ENCODE data around the gene SPTAN1. TPM values are rescaled to one million over a fixed set of nuclear protein-coding genes. Genes with fewer than 3 reads are reported as not detected.

SPTAN1 gene
- total RNA-seq, 1 donor from 2014 or later, result 213 TPM

DNA sequence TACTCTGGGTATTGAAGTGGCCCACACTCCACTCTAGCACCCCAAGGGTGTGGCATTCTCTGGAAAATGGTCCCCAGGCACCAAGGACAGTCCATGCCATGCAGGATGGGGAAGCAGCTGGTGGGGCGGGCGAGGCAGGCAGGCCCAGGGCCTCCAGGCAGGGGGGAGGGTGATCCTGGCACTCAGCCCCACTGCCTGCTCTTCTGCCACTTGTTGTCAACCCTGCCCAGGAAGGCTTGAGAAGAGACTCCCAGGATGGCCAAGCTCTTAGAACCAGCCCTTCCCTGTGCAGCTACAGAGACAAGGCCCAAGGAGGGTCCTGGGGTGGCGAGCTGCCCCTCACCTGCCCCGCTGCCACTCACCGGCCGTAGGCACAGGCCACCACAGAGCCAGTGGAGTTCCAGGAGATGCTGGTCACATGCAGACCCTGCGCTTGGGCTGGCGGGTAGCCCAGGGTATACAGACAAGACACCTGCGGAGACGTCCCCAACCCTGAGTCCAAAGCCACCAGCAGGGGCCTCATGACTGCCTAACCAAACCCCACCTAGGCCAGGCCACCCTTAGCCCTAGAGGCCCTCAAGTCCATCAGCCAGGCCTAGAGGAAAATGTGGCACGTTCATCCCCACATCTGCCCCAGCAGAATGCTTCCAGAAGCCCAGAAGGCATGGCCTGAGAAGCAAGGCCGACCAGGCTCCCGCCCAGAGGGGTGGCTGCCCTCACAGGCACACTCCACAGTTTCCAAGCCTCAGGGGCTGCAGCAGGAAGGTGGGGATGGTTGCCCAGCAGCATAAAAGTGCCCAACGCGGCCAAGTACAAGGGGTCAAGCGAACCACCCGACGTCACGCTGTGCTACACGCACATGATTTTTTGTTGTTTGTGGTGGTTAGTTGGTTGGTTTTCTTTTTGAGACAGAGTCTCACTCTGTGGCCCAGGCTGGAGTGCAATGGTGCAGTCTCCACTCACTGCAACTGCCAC, 84.5 kb downstream of the SPTAN1 start:
- DNase-seq (ENCODE audit: low read depth), result no peak
- TF ChIP-seq CTCF (IDR thresholded peaks at IDR 0.05; ENCODE audit: insufficient read depth, low read length, poor library complexity, severe bottlenecking), result no peak
- peaks cover 5% of the 10 kb centered on the region for H3K36me3 ChIP-seq (ENCODE audit: control insufficient read depth, insufficient read depth, low read length)
- H3K4me3 ChIP-seq (ENCODE audit: low read depth, low read length), result no peak overlapping the region
- no peaks in the 10 kb centered on the region for H3K27me3 ChIP-seq (ENCODE audit: control insufficient read depth, insufficient read depth, low read length)

DNA sequence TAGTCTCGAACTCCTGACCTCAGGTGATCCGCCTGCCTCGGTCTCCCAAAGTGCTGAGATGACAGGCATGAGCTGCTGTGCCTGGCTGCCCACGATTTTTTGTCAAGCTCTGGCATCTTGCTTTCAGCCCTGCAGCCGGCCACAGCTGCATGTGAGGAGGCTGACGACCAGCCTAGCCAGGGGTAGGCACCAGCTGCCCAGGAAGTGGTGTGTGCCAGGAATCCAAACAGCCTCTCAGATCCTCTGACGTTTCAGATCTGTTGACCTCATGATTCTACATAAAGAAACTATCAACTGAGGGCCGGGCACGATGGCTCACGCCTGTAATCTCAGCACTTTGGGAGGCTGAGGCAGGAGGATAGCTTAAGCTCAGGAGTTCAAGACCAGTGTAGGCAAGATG, 85.3 kb downstream of the SPTAN1 start:
- Histone ChIP-seq H3K27me3 (ENCODE audit: control insufficient read depth, insufficient read depth, low read length) (no peaks in the 10 kb centered on the region), H3K36me3 (ENCODE audit: control insufficient read depth, insufficient read depth, low read length) (peaks cover 2% of the 10 kb centered on the region), H3K4me3 (ENCODE audit: low read depth, low read length) (no peak overlapping the region)
- no peak for TF ChIP-seq CTCF (IDR thresholded peaks at IDR 0.05; ENCODE audit: insufficient read depth, low read length, poor library complexity, severe bottlenecking)
- no peak for DNase-seq (ENCODE audit: low read depth)

DNA sequence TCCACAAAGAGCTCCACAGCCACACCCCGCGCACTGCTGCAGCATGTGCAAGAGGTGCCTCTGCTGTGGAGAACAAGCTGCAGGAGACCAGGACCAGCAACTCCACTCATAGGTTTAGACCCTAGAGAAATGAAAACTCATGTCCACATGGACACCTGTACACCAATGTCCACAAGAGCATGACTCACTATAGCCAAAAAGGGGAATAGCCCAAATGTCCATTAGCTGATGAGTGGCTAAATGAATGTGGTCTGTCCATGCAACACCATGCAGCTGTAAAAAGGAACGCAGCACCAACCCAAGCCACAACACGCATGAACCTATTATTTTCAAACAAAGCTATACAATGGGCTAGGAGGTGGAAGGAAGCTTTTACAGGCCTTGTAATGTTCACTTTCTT, 86.2 kb downstream of the SPTAN1 start:
- no peak for DNase-seq (ENCODE audit: low read depth)
- TF ChIP-seq CTCF (IDR thresholded peaks at IDR 0.05; ENCODE audit: insufficient read depth, low read length, poor library complexity, severe bottlenecking), result no peak
- H3K27me3 ChIP-seq (ENCODE audit: control insufficient read depth, insufficient read depth, low read length), result no peaks in the 10 kb centered on the region
- H3K4me3 ChIP-seq (ENCODE audit: low read depth, low read length), result no peak overlapping the region
- H3K36me3 ChIP-seq (ENCODE audit: control insufficient read depth, insufficient read depth, low read length), result peaks cover 2% of the 10 kb centered on the region

GRCh38 chr9:128640603-128641002, 88.2 kb downstream of the SPTAN1 start:
- no peaks in the 10 kb centered on the region for H3K36me3 ChIP-seq (ENCODE audit: control insufficient read depth, insufficient read depth, low read length)
- DNase-seq (ENCODE audit: low read depth), result no peak
- TF ChIP-seq CTCF (IDR thresholded peaks at IDR 0.05; ENCODE audit: insufficient read depth, low read length, poor library complexity, severe bottlenecking), result no peak
- no peaks in the 10 kb centered on the region for H3K27me3 ChIP-seq (ENCODE audit: control insufficient read depth, insufficient read depth, low read length)
- H3K4me3 ChIP-seq (ENCODE audit: low read depth, low read length), result no peak overlapping the region

DNA sequence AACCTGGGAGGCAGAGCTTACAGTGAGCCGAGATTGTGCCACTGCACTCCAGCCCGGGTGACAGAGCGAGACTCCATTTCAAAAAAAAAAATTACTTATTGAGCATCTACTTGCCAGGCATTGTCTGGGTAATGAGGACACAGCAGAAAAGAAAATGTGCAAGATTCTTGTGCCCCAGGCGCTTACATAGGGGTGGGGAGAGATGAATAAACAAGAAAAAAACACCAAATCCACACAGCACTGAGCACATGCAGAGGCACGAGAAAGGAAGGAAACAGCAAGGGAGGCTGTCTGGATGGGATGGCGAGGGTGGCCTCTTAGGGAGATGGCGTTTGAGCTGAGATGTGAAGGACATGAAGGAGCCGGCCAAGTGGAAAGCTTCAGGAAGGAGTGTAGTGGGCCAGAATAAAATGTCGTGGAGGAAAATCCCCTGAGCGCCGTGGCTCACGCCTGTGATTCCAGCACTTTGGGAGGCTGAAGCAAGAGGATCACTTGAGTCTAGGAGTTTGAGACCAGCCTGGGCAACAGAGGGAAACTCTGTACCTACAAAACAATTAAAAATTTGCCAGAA, 90.4 kb downstream of the SPTAN1 start:
- TF ChIP-seq CTCF (IDR thresholded peaks at IDR 0.05; ENCODE audit: insufficient read depth, low read length, poor library complexity, severe bottlenecking), result no peak
- no peak for DNase-seq (ENCODE audit: low read depth)
- H3K4me3 ChIP-seq (ENCODE audit: low read depth, low read length), result no peak overlapping the region
- no peaks in the 10 kb centered on the region for H3K36me3 ChIP-seq (ENCODE audit: control insufficient read depth, insufficient read depth, low read length)
- no peaks in the 10 kb centered on the region for H3K27me3 ChIP-seq (ENCODE audit: control insufficient read depth, insufficient read depth, low read length)
